ENCODE measurements around the gene CCIN. TPM values are rescaled to one million over a fixed set of nuclear protein-coding genes. Genes with fewer than 3 reads are reported as not detected.
A peak's percentile ranks its signal among the peaks of the same experiment; 100 is the strongest.

Gene CCIN
- total and polyA plus RNA-seq, 2 of the 4 experiments (the other 2 are of a cell fraction) = 0.80 to 1.1 TPM

GRCh38 chr9:36128349-36128748 lies 40.8 kb upstream of the CCIN start:
- H3K23ac ChIP-seq (ENCODE audit: low read depth, low read length) = no peak overlapping the region
- H2AK5ac ChIP-seq (ENCODE audit: low read depth, low read length) = no peak overlapping the region
- no peak for DNase-seq
- no peaks in the 10 kb centered on the region for H3K79me1 ChIP-seq (ENCODE audit: low read depth in 1 of 2, low read length in 2 of 2)
- no peak overlapping the region for H2BK5ac ChIP-seq (ENCODE audit: low read depth, low read length, poor library complexity, severe bottlenecking)
- no peaks in the 10 kb centered on the region; the same call in 1 of the 2 replicates for H3K9me1 ChIP-seq (ENCODE audit: insufficient read depth, low read length)
- intact Hi-C loops (cut with micrococcal nuclease) = no loop called here
- H2AFZ ChIP-seq (replicated peaks; ENCODE audit: low read length, poor library complexity) = peak overlapping the region; percentile 63
- no peak overlapping the region for H3K4me3 ChIP-seq (ENCODE audit: insufficient read depth, low read depth, low read length)
- no peak overlapping the region for H4K8ac ChIP-seq (ENCODE audit: low read depth in 2 of 2, low read length in 2 of 2)
- no peak overlapping the region for H4K5ac ChIP-seq (ENCODE audit: low read depth, low read length)
- H2BK120ac ChIP-seq (ENCODE audit: low read depth, low read length) = no peak overlapping the region
- no TSS peak for BruUV-seq (replicated peaks)
- no peaks in the 10 kb centered on the region for H3K9me3 ChIP-seq (ENCODE audit: control insufficient read depth, insufficient read depth, low read length)
- no peak overlapping the region for H3K4me2 ChIP-seq (ENCODE audit: low read depth, low read length)
- no peaks in the 10 kb centered on the region for H4K20me1 ChIP-seq (ENCODE audit: insufficient read depth, low read length)
- H2AK9ac ChIP-seq (replicated peaks; ENCODE audit: low read depth, low read length, poor library complexity) = no peak overlapping the region
- no peak overlapping the region for H3K27ac ChIP-seq (ENCODE audit: insufficient read depth, low read length)
- no peak for TF ChIP-seq RFX5 (IDR thresholded peaks at IDR 0.05; ENCODE audit: low read depth, low read length)
- no peak for TF ChIP-seq FOS (IDR thresholded peaks at IDR 0.05; ENCODE audit: low read depth, low read length)
- TF ChIP-seq MXI1 (IDR thresholded peaks at IDR 0.05; ENCODE audit: borderline replicate concordance, low read depth, low read length) = no peak
- no peak for TF ChIP-seq ELK1 (IDR thresholded peaks at IDR 0.05; ENCODE audit: borderline replicate concordance, low read depth, low read length)
- TF ChIP-seq MAFK (IDR thresholded peaks at IDR 0.05; ENCODE audit: low read depth, low read length) = no peak
- H3K27me3 ChIP-seq (ENCODE audit: control insufficient read depth, insufficient read depth, low read length) = no peaks in the 10 kb centered on the region
- no peak for ATAC-seq (ENCODE audit: low read depth)
- in situ Hi-C loops (cut with MboI; ENCODE audit: low sequenced_read_pairs) = no loop called here
- H3K4ac ChIP-seq (ENCODE audit: low read depth, low read length) = no peak overlapping the region
- H3K4me1 ChIP-seq (ENCODE audit: control insufficient read depth, insufficient read depth, low read length) = no peaks in the 10 kb centered on the region
- H3K14ac ChIP-seq (replicated peaks; ENCODE audit: low read depth, low read length) = no peak overlapping the region
- no peak overlapping the region for H3K9ac ChIP-seq (ENCODE audit: low read depth, low read length)
- no peak overlapping the region for H3K18ac ChIP-seq (ENCODE audit: low read depth, low read length)
- ChIA-PET CTCF (no interaction called here), POLR2A (ENCODE audit: unreplicated experiment) (no interaction called here)
- dilution Hi-C loops (cut with HindIII; ENCODE audit: low sequenced_read_pairs, unreplicated experiment) = no loop called here
- no peak overlapping the region for H3K56ac ChIP-seq (ENCODE audit: extremely low read depth, insufficient read depth, low read length)
- H3K36me3 ChIP-seq (ENCODE audit: control insufficient read depth, insufficient read depth, low read length) = peaks cover 17% of the 10 kb centered on the region
- H4K91ac ChIP-seq (ENCODE audit: insufficient read depth, low read depth, low read length) = no peak overlapping the region
- H2BK15ac ChIP-seq (ENCODE audit: low read depth, low read length) = no peak overlapping the region
- WGBS, 2 experiments (ENCODE audit: extremely low coverage in 2 of 2, insufficient read length in 1 of 2) = no CpG with 5 or more reads among the region's 8 CpGs
- no peak overlapping the region for H2BK20ac ChIP-seq (ENCODE audit: low read depth, low read length)
